DND-41 (cell line): ENCODE data around the gene CFAP221.

ENCODE experiments used
- CTCF ChIP-seq: IDR thresholded peaks from 2 replicates; pipeline ENCODE4 v1.5.1; 2012; ENCODE audit warnings: borderline replicate concordance, low read length, moderate library complexity, mild to moderate bottlenecking; ENCODE audit not compliant: poor library complexity, severe bottlenecking; ENCODE audit errors: extremely low read depth
- EZH2 ChIP-seq: IDR thresholded peaks from 3 replicates; pipeline ENCODE4 v1.6.1; 2012; ENCODE audit warnings: borderline replicate concordance, low read depth, mild to moderate bottlenecking, moderate library complexity, low read length, inconsistent platforms; ENCODE audit not compliant: severe bottlenecking

- TF ChIP-seq CTCF (no peak), EZH2 (no peak)
Observed at GRCh38 chr2:119704670-119705120, 160.4 kb downstream of the CFAP221 start.
